H54 (cell line): Measurements from ENCODE around the gene STX3.

ENCODE experiments used
- DNase-seq: peaks from one replicate; pipeline ENCODE4 v3.0.0; 2011; ENCODE audit warnings: low spot score, mixed read lengths; ENCODE audit not compliant: insufficient read length
- FAIRE-seq: peaks from 3 replicates; lab custom pipeline; 2011; peaks lifted over from hg19 to GRCh38; lab: Jason Lieb, UNC
- POLR2A ChIP-seq: IDR thresholded peaks from 2 replicates; pipeline ENCODE4 v1.6.1; 2011; ENCODE audit warnings: low read depth, mild to moderate bottlenecking, low read length

Gene STX3

GRCh38 chr11:59854871-59855270 lies 99.7 kb downstream of the STX3 start:
- no peak for FAIRE-seq
- no peak for DNase-seq
- no peak for TF ChIP-seq POLR2A
